Activated CD4-positive, alpha-beta T cell treated with anti-CD3 and anti-CD28 coated beads, Interleukin-2, amount 50 U/mL, for 24 hours (primary cell): ENCODE measurements around the gene SNX19.

Source experiments
- DNase-seq, 2 donors: peaks; one replicate each; pipeline ENCODE4 v3.0.0-alpha.2; 2020; ENCODE audit warnings: low read depth in 1 of 2, low spot score in 1 of 2

Gene SNX19

GRCh38 chr11:130908061-130908460 lies 8.2 kb downstream of the SNX19 start:
- DNase-seq, result no peak

GRCh38 chr11:130907229-130907628 lies 9.1 kb downstream of the SNX19 start:
- DNase-seq, result no peak

DNA sequence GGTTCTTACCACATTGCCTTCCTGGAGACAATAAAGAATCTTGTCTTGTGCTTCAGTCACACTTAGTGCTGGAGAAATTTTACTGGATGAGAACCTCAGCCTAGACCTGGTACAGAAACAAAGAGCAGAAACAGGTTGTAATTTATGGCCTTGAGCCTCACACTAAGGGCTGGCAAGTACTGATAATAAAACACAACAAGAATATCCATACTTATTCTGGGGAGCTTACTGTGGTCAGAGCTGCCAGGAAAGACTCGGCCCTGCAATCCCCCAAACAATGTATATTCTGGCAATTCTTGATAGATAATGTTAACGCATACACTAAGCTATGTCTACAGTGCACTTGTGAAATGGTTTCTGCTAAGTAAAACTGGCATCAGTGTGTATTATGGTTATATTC lies 9.7 kb downstream of the SNX19 start:
- DNase-seq, result no peak

DNA sequence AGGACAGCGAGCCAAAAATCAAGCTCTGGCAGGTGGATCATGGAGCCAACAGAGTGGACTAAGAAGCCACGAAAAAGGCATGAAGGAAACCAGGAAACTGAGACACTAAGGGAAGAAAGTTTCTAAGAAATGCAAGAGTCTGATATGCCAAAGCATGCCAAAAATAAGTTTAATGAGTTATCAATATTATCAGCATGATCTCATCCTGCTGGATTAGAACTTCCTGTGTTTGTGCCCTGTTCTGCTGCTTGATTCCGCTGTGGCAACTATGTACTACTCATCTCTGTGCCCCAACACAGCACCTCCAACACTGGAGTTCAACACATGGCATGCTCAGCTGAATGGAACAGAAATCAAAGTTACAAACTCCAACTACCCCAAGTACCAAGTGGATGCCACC lies 10.8 kb downstream of the SNX19 start:
- no peak for DNase-seq

DNA sequence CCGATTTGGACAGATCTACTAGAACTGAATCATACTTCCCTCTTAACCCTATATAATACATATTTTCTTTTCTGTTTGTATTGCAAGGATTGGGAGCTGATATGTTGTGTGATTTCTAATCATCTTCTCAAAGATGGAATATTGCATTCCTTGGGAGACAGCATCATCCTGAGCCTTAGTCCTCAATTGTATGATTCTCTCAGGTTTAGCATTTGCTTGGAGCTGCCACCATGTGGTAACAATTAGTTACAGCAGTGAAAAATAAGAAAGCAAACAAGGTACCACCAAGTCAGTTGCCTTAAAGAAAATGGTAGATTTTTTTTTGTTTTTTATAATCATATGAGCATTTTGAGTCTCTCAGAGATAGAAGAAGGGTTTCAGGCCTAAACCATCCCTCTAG lies 11.9 kb downstream of the SNX19 start:
- no peak for DNase-seq

DNA sequence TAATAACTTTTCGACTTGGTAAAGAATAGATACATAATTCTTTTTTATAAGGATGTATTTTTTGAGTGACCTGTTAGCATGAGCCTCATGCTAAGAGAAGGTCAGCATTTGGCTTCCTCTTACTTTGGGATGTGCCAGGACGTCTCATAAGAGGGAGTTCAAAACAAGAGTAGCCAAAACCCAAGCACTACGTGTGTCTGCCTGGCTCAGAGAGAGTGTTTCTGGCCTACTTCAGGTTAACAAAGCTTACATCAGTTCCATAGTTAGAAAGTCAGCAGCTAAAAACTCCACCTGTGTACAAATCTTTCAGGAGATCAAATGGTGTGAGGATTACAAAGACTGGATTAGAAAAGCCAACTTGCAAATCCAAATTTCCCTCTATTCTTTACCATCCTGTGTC lies 13.9 kb downstream of the SNX19 start:
- no peak for DNase-seq

DNA sequence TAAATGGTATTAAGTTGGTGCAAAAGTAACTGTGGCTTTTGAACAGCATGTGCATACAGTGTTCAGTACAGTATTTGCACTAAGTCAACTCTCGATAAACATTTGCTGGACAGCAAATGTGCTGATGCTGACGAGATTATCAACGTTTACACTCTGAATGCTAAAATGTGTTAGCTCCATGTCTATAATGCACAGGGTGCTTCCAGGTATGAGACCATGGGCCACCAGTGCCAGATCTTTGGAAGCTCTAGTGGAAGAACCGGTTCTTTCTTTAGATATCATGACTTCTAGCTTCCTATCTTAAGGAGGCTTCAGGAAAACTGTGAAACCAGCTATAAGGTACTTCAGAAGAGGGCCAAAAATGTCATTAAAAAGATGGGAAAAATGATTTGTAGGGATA lies 17.2 kb downstream of the SNX19 start:
- DNase-seq, result no peak

DNA sequence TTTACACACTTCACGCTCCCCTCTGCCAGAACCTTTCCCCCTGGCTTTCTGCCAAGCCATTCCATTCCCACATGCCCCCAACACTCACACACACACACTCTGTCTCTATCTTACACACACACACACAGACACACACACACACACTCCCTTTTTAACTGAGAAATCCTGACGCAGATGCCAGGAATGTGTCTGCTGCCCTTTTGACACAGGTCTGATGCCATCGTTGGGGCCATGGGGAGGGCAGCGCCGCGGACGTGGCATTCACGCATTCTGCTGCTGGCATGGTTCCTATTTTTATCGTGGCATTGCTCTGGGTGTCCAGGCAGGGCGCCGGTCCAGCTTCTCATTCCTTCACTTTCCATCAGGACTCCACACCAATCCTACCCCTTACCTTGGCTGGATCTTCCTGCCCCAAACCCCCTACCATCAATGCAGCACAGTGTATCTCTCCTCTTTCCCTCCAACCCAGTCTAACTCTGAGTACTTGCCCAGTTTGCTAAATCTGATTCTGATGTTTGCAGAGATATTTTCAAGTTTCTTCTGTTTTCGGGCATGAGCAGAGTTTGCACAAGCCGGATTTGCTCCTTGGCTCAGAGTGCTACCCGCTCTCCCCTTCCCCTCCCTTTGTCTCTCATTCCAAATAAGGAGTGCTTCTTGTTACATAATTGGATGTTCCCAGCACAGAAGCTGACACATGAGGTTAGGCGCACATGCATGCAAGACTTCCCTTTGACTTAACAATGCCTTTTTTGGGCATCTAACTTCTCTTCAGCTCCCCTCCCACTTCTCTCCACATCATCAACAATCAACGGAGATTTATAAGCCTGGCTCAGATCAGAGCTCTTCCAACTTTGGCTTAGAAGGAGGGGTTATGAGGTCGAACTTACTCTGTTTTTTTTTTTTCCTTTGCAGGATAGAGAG lies 18.8 kb downstream of the SNX19 start:
- no peak for DNase-seq

- peak; percentile 45 for DNase-seq
These were observed 21.8 kb downstream of the SNX19 start for GRCh38 chr11:130894322-130895025.

- no peak for DNase-seq
These were observed 23.4 kb downstream of the SNX19 start for GRCh38 chr11:130892861-130893260.

- DNase-seq, result no peak
These were observed 25.0 kb downstream of the SNX19 start for GRCh38 chr11:130891326-130891725.

- no peak for DNase-seq
These were observed 26.1 kb downstream of the SNX19 start for GRCh38 chr11:130890039-130890745.

DNA sequence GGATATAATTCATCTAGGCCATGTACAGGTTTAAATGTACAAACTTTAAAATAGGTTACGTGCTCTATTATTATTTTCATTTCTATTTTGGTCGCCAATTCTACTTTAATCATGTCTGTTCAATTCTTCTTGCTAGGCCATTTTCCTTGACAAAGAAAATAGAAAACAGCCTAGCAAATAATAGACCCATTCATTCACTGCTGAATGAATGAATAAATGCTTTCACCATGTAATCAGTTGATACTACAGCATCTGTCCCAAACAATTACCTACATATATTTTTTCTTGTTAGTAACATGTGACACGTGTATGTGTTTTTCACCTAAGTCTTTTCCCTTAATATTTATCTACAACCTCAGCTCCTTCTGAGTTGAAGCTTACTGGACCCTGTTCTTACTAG lies 27.5 kb downstream of the SNX19 start:
- no peak for DNase-seq

DNA sequence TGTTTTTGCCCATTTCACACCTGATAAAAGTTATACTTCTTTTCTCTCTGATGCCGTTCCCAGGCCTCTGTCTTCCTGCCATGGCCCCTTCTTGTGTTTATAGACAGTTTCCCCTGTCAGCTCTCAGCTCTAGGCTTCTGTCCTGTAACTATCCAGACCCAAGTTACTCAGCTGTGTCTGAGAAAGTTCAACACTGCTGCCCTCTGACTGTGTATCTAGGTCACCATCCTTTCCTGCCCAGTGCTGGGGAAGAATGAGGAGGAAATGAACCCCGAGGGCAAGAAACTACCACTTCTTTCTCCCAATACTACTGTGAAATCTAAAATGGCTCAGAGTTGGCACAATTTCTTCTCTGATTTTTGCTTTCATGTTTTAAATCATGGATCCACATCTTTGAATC lies 29.6 kb downstream of the SNX19 start:
- no peak for DNase-seq

DNA sequence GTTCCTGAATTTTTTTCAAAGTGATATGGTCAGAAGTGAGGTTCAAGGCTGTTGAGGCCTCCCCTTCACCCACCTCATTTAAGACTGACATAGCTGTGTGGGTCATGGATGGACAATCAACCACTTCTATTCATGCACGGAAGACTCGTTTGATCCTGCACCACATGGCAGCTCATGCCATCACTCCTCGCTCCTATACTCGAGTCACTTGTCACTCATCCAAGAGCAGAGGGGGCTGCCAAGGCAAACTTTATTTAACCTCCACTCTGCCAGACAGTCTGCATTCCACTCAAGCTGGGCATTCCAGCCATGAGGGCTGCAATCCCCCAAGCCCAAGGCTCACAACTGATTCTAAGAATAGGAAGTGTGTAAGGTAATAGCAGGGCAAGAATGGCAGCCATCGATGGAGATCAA lies 34.1 kb downstream of the SNX19 start:
- DNase-seq, result no peak

DNA sequence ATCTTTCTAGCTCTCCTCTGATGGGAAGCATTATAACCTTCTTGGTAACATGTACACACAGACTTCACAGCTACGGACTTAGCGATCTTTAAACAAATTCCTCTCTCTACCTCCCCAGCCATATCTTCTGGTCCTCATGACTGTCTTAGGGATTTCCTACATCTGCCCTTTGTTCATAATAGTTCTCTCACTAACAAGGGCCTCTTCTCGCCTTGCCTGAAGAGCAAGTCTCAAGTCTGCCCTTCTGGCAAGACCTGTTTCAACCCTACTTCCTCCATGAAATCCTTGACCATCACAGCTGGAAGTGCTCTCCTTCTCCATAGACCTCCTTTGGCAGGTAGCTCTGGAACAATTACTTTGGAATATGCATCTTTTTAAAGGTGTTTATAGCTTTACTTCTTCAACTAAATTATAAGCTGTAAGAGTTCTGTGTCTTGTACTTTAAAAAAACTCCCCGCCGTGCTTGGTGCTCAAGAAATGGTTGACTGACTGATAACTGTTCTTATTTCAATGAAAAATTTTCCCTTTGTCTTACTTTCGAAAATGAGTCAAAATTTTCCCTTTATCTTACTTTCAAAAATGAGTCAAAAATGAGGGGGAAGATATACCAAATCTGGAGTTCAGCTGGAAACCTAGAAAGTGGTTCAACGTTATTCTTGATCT lies 34.7 kb downstream of the SNX19 start:
- DNase-seq, result no peak

DNA sequence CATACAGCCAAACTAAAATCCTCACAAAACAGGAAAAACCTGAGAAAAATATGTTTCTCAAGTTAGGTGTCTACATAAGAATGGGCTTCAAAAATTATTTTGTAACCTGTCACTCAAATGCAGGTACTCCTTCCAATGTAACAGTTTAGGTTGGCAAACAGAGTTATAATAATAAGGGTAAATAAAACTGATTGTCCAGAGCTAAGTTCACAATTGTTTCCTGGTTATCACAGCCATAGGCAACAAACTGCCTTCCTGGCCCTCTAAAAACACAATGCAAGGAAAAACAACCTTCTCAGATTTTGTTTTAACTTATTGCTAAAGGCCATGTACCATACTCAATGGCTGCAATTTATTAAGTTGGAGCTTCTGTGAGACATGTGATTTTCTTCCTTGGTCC lies 36.4 kb downstream of the SNX19 start:
- DNase-seq, result no peak

DNA sequence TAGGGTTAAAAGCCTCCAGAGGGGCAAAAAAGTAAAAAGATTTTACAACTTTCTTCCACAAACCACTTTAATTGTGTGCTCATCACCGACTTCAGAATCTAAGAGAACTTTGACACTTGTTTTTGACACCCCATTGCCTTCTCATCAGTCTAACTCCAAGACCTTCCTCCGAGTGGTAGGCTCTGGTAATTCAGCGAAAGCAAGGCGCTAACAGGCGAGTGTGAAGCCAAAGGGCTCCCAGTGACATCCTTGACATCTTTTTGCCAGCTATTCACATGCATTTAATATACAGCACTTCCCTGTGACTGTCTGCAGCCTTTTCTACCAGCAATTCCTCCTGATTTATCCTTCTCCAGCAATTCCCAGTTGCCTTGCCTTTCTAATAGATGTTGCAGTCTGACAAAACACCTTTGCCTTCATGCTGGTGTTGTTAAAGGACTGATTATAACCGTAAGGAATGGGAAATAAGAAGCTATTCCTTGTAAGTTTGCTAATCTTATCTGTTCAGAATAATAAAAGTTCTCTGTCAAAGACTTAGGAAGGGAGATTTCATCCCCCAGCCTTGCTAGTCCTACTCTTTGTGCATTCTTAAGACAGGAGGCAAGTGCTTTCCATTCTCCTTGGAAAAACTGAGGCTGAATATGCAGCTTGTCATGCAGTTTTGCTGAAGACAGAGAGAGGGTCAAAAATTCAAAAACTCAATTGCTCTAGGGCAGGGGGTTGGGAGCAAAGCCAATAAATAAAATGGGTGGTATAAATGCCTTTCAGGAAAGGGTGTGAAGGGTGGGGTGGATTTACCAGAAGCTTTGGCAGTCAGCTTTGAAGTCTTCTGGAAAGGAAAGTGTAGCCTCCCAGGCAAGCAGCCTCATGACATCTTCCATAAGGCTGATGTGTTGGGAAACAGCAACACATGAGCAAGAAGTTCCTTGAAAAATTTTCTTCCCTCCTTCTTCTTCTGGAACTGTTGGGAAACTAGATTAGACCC lies 39.1 kb downstream of the SNX19 start:
- no peak for DNase-seq

- DNase-seq, result no peak
These were observed 40.2 kb downstream of the SNX19 start for GRCh38 chr11:130876100-130876499.

GRCh38 chr11:130874955-130875531 lies 41.2 kb downstream of the SNX19 start:
- no peak for DNase-seq
